Endothelial cell of umbilical vein (primary cell): ENCODE results near the gene MUC4. TPM values are rescaled to one million over a fixed set of nuclear protein-coding genes. Genes with fewer than 3 reads are reported as not detected.

Experiments used
- BruUV-seq: library from RNA; stranded (reverse); fragments of 400-500 nt; replicated peaks from 2 replicates; lab custom pipeline; 2021; lab: Mats Ljungman, UMichigan
- CTCF ChIA-PET: fragments of 300-600, 350-600 bp; sonication (Branson Sonifier 250); formaldehyde crosslinking; loops from one replicate; lab custom pipeline; 2021; ENCODE audit warnings: antibody characterized with exemption, inconsistent platforms; lab: Charles Lee
- POLR2A ChIA-PET: fragments of 300-600, 350-600 bp; sonication (Branson Sonifier 250); formaldehyde crosslinking; loops from one replicate; lab custom pipeline; 2021; ENCODE audit warnings: antibody characterized with exemption, inconsistent platforms; lab: Charles Lee
- DNase-seq: peaks from one replicate; pipeline ENCODE4 v3.0.0-alpha.2; 2011; ENCODE audit warnings: low read depth, low spot score
- FAIRE-seq: peaks from 2 replicates; lab custom pipeline; 2011; peaks lifted over from hg19 to GRCh38; lab: Jason Lieb, UNC
- H2AFZ ChIP-seq: 2 replicates; pipeline ENCODE4 v1.6.0; 2012; ENCODE audit warnings: low read depth, low read length, control low read depth, inconsistent platforms
- H3K27ac ChIP-seq: 2 replicates; pipeline ENCODE4 v1.5.1; 2011; ENCODE audit warnings: low read depth, mild to moderate bottlenecking, control low read depth, low read length, moderate library complexity; ENCODE audit not compliant: insufficient read depth
- H3K27me3 ChIP-seq, 2 experiments: 2 replicates each; pipeline versions ENCODE4 v1.6.0 to v1.6.1; 2011; ENCODE audit warnings: low read length in 2 of 2, mixed read lengths in 1 of 2; ENCODE audit not compliant: control insufficient read depth in 2 of 2, insufficient read depth in 2 of 2
- H3K36me3 ChIP-seq, 2 experiments: 2 replicates in 1 of 2; 3 replicates in 1 of 2; pipeline ENCODE4 v1.5.1; 2011; ENCODE audit warnings: low read length in 2 of 2, mild to moderate bottlenecking in 1 of 2, moderate library complexity in 1 of 2; ENCODE audit not compliant: control insufficient read depth in 2 of 2, insufficient read depth in 2 of 2; ENCODE audit errors: extremely low read depth in 1 of 2
- H3K4me1 ChIP-seq: 3 replicates; pipeline ENCODE4 v1.5.1; 2011; ENCODE audit warnings: mild to moderate bottlenecking, low read length; ENCODE audit not compliant: control insufficient read depth, insufficient read depth; ENCODE audit errors: extremely low read depth
- H3K4me2 ChIP-seq: 2 replicates; pipeline ENCODE4 v1.6.1; 2011; ENCODE audit warnings: low read length, control low read depth, mixed read lengths; ENCODE audit not compliant: insufficient read depth
- H3K4me3 ChIP-seq, 3 experiments: fragments of 200-600 bp in 1 of 3; sonication (generic), shearing (Covaris generic) in 1 of 3; replicated peaks in 1 of 3; 2 replicates each; pipeline ENCODE4 v1.5.1; 2011 to 2016; ENCODE audit warnings: control low read depth in 3 of 3, low read length in 3 of 3, mild to moderate bottlenecking in 2 of 3, inconsistent platforms in 1 of 3, low read depth in 1 of 3, moderate library complexity in 1 of 3; ENCODE audit not compliant: insufficient read depth in 1 of 3
- H3K79me2 ChIP-seq: 2 replicates; pipeline ENCODE4 v1.6.0; 2012; ENCODE audit warnings: low read length, inconsistent platforms; ENCODE audit not compliant: control insufficient read depth, insufficient read depth
- H3K9ac ChIP-seq: replicated peaks from 2 replicates; pipeline ENCODE3; 2011; ENCODE audit warnings: low read length, control low read depth; ENCODE audit not compliant: insufficient read depth; ENCODE audit errors: extremely low read depth
- H3K9me1 ChIP-seq: replicated peaks from 3 replicates; pipeline ENCODE4 v1.6.0; 2011; ENCODE audit warnings: mild to moderate bottlenecking, low read length; ENCODE audit not compliant: control insufficient read depth, insufficient read depth; ENCODE audit errors: extremely low read depth
- H3K9me3 ChIP-seq: replicated peaks from 2 replicates; pipeline ENCODE4 v1.5.1; 2012; ENCODE audit warnings: low read length, inconsistent platforms; ENCODE audit not compliant: control insufficient read depth, insufficient read depth
- H4K20me1 ChIP-seq: replicated peaks from 2 replicates; pipeline ENCODE3; 2011; ENCODE audit warnings: mild to moderate bottlenecking, low read length; ENCODE audit not compliant: control insufficient read depth, insufficient read depth; ENCODE audit errors: extremely low read depth
- CTCF ChIP-seq, 2 donors: IDR thresholded peaks; 1 replicate in 1 of 2; 2 replicates in 1 of 2; pipeline ENCODE4 v1.5.1; 2011; ENCODE audit warnings: low read length in 2 of 2, mild to moderate bottlenecking in 2 of 2, moderate library complexity in 2 of 2, control low read depth in 1 of 2, inconsistent platforms in 1 of 2, low read depth in 1 of 2; ENCODE audit not compliant: insufficient read depth in 1 of 2; ENCODE audit errors: extremely low read depth in 1 of 2
- EZH2 ChIP-seq: IDR thresholded peaks from 2 replicates; pipeline ENCODE4 v1.6.1; 2012; ENCODE audit warnings: borderline replicate concordance, low read depth, mild to moderate bottlenecking, moderate library complexity, low read length, inconsistent platforms; ENCODE audit not compliant: severe bottlenecking
- FOS ChIP-seq: IDR thresholded peaks from 2 replicates; pipeline ENCODE4 v1.6.1; 2011; ENCODE audit warnings: mild to moderate bottlenecking, low read length, moderate library complexity, borderline replicate concordance; ENCODE audit not compliant: insufficient read depth
- GATA2 ChIP-seq: IDR thresholded peaks from 2 replicates; pipeline ENCODE4 v1.7.0; 2011; ENCODE audit warnings: low read depth, mild to moderate bottlenecking, moderate library complexity, mixed read lengths, low read length; ENCODE audit not compliant: insufficient read length, insufficient read depth
- JUN ChIP-seq: IDR thresholded peaks from 2 replicates; pipeline ENCODE4 v1.6.1; 2011; ENCODE audit warnings: borderline replicate concordance, low read depth; ENCODE audit not compliant: insufficient read length, insufficient read depth
- MAX ChIP-seq: IDR thresholded peaks from 2 replicates; pipeline ENCODE4 v1.6.1; 2011; ENCODE audit not compliant: insufficient read depth, insufficient read length
- MYC ChIP-seq: IDR thresholded peaks from one replicate; pipeline ENCODE4 v1.6.1; 2011; ENCODE audit warnings: mild to moderate bottlenecking, low read depth, low read length
- POLR2A ChIP-seq: IDR thresholded peaks from 2 replicates; pipeline ENCODE4 v1.6.1; 2012; ENCODE audit warnings: low read depth, mild to moderate bottlenecking, control low read depth, low read length
- POLR2AphosphoS5 ChIP-seq: IDR thresholded peaks from 2 replicates; pipeline ENCODE4 v1.6.1; 2012; ENCODE audit warnings: low read depth, mild to moderate bottlenecking, control low read depth, low read length, moderate library complexity; ENCODE audit not compliant: insufficient read depth
- dilution Hi-C: fragments of 300-500 bp; cut with MboI; formaldehyde crosslinking; loops from one replicate; pipeline ENCODE4 v1.15.0; 2019; ENCODE audit warnings: low sequenced_read_pairs; ENCODE audit not compliant: extremely low pct_ligation_motif_present
- intact Hi-C: fragments of 100-400 bp; cut with micrococcal nuclease; formaldehyde crosslinking; loops from one replicate; pipeline ENCODE4 v1.10.0; 2022
- polyA plus RNA-seq, 4 experiments: library from polyadenylated mRNA; depleted of rRNA in 3 of 4; stranded (reverse) in 3 of 4; unstranded in 1 of 4; fragments of >200 nt; gene quantifications; 2 replicates each; pipeline versions ENCODE4 v1.2.1 to v1.2.3, GENCODE V29; 2011 to 2012; ENCODE audit warnings: missing spikeins in 1 of 4
- total RNA-seq: library from RNA; stranded (reverse); gene quantifications from 2 replicates; pipeline ENCODE4 v1.2.3, GENCODE V29; 2021

The MUC4 gene
- total and polyA plus RNA-seq, 2 donors (not counting 3 experiments of a cell fraction or from before 2014, with no cell fraction given) = 0.04 TPM; not detected in 1

GRCh38 chr3:195853036-195853435, 41.3 kb upstream of the MUC4 start:
- BruUV-seq = no TSS peak
- no peak for FAIRE-seq
- no peaks in the 10 kb centered on the region for H3K9me1 ChIP-seq

More at GRCh38 chr3:195853036-195853435, 41.3 kb upstream of the MUC4 start:
- Histone ChIP-seq H3K9me3 (no peaks in the 10 kb centered on the region), H3K27me3 (no peaks in the 10 kb centered on the region), H3K79me2 (no peaks in the 10 kb centered on the region), H3K4me3 (no peak overlapping the region), H3K27ac (no peak overlapping the region), H3K9ac (no peak overlapping the region), H3K4me1 (no peaks in the 10 kb centered on the region), H4K20me1 (no peaks in the 10 kb centered on the region), H2AFZ (no peak overlapping the region), H3K4me2 (no peak overlapping the region), H3K36me3 (no peaks in the 10 kb centered on the region)
- POLR2A ChIA-PET = interaction anchor here (0.6 kb wide), 1 partner anchor 627 kb away, joined by 3 read pairs; no protein-coding TSS in a partner anchor
- no peak for DNase-seq
- dilution Hi-C loops (no loop called here), intact Hi-C loops (loop anchor here (5.0 to 10.0 kb wide), 3 partner anchors 139 to 308 kb away; partner anchors contain the start of gene PPP1R2)
- TF ChIP-seq FOS (no peak), GATA2 (no peak), POLR2AphosphoS5 (no peak), JUN (no peak), MAX (no peak), MYC (no peak), CTCF (IDR thresholded peaks at IDR 0.05; ENCODE audit: extremely low read depth in 1 of 2, insufficient read depth in 1 of 2, low read depth in 1 of 2, low read length in 2 of 2) (no peak), EZH2 (no peak), POLR2A (no peak)
- CTCF ChIA-PET = interaction anchor here (0.6 to 11.6 kb wide), 4 partner anchors 10 to 582 kb away, joined by 3 to 454 read pairs (median 4); partner anchors contain the start of gene XXYLT1
